Measurements from ENCODE around the gene NEB. TPM values are rescaled to one million over a fixed set of nuclear protein-coding genes. Genes with fewer than 3 reads are reported as not detected.

Gene NEB
- polyA plus RNA-seq, 1 of the 3 experiments (the other 2 are of a cell fraction) = 0.02 TPM

DNA sequence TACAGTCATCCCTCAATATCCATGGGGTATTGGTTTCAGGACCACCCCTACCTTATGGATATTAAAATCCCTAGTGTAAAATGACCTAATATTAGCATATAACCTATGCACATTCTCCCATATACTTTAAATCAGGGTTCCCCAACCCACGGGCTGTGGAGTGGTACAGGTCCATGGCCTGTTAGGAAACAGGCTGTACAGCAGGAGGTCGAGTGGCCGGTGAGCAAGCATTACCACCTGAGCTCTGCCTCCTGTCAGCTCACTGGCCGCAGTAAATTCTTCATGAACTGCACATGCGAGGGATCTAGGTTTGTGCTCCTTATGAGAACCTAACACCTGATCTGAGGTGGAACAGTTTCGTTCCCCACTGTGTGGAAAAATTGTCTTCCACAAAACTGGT, 250.7 kb downstream of the NEB start (continued):
- TF ChIP-seq EZH2phosphoT487 (IDR thresholded peaks at IDR 0.05; ENCODE audit: borderline replicate concordance, low read depth) (no peak), RFX5 (IDR thresholded peaks at IDR 0.05; ENCODE audit: low read length) (no peak), TCF12 (IDR thresholded peaks at IDR 0.05) (no peak), YY1 (IDR thresholded peaks at IDR 0.05; ENCODE audit: low read depth) (no peak), MXI1 (IDR thresholded peaks at IDR 0.05; ENCODE audit: low read depth, low read length) (no peak), NRF1 (IDR thresholded peaks at IDR 0.05; ENCODE audit: low read depth, low read length) (no peak), NFIC (IDR thresholded peaks at IDR 0.05; ENCODE audit: borderline replicate concordance) (no peak), RAD21 (IDR thresholded peaks at IDR 0.05; ENCODE audit: low read length) (no peak)
- TF ChIP-seq, protein P1, sequence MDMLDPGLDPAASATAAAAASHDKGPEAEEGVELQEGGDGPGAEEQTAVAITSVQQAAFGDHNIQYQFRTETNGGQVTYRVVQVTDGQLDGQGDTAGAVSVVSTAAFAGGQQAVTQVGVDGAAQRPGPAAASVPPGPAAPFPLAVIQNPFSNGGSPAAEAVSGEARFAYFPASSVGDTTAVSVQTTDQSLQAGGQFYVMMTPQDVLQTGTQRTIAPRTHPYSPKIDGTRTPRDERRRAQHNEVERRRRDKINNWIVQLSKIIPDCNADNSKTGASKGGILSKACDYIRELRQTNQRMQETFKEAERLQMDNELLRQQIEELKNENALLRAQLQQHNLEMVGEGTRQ (IDR thresholded peaks at IDR 0.05; ENCODE audit: borderline replicate concordance, low read depth, low read length) = no peak

DNA sequence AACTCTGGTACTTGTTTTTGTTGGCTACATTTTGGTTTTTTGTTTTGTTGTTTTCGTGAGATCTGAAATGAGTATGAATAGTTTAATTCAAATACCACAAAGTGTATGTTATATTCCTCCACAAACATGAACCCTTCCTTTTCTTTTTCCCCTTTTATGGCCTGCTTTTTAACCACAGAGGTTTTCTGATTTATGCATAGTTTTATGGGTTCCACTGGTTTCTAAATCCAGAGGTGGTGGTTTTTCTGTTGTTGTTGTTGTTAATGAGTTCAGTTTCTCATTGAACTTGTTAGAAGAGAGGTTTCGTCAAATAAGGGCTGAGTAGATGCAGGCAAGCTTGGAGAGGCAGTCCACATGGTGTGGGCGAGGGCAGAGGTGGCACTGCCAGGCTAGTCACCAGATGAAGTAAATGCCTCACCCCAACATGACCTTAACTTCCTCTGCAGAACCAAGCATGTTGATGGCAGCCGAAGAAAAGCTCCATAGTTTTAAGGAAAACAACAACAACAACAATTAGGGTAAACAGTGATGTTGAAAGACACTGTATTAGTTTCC, 252.0 kb downstream of the NEB start:
- no peak for DNase-seq
- H4K20me1 ChIP-seq (ENCODE audit: insufficient read depth) = no peaks in the 10 kb centered on the region
- H3K9me2 ChIP-seq = no peaks in the 10 kb centered on the region
- no peak overlapping the region for H2AFZ ChIP-seq (ENCODE audit: low read depth)
- ChIA-PET CTCF (no interaction called here), POLR2A (interaction anchor here (0.5 kb wide), 1 partner anchor 144 kb away, joined by 3 read pairs; no protein-coding TSS in a partner anchor)
- H3K4me1 ChIP-seq (ENCODE audit: control insufficient read depth in 1 of 2, insufficient read depth in 2 of 2, low read depth in 1 of 2, low read length in 1 of 2) = 0 out of 4 replicates have a peak, but pooled peaks cover 0 to 7% of the 10 kb centered on the region in 2 experiments
- H3K27me3 ChIP-seq (ENCODE audit: insufficient read depth) = no peaks in the 10 kb centered on the region
- TF ChIP-seq, protein P2, sequence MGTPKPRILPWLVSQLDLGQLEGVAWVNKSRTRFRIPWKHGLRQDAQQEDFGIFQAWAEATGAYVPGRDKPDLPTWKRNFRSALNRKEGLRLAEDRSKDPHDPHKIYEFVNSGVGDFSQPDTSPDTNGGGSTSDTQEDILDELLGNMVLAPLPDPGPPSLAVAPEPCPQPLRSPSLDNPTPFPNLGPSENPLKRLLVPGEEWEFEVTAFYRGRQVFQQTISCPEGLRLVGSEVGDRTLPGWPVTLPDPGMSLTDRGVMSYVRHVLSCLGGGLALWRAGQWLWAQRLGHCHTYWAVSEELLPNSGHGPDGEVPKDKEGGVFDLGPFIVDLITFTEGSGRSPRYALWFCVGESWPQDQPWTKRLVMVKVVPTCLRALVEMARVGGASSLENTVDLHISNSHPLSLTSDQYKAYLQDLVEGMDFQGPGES (IDR thresholded peaks at IDR 0.05; ENCODE audit: low read depth, low read length) = no peak
- TF ChIP-seq EZH2phosphoT487 (IDR thresholded peaks at IDR 0.05; ENCODE audit: borderline replicate concordance, low read depth) = no peak
- TF ChIP-seq, protein P3, sequence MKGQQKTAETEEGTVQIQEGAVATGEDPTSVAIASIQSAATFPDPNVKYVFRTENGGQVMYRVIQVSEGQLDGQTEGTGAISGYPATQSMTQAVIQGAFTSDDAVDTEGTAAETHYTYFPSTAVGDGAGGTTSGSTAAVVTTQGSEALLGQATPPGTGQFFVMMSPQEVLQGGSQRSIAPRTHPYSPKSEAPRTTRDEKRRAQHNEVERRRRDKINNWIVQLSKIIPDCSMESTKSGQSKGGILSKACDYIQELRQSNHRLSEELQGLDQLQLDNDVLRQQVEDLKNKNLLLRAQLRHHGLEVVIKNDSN (IDR thresholded peaks at IDR 0.05; ENCODE audit: borderline replicate concordance, low read depth) = no peak
- TF ChIP-seq GABPA (IDR thresholded peaks at IDR 0.05; ENCODE audit: low read depth) = no peak
- no peak for TF ChIP-seq NRF1 (IDR thresholded peaks at IDR 0.05; ENCODE audit: low read depth, low read length)
- TF ChIP-seq RXRA (IDR thresholded peaks at IDR 0.05; ENCODE audit: borderline replicate concordance, low read depth) = no peak
- no peak for TF ChIP-seq TCF12 (IDR thresholded peaks at IDR 0.05)
- no peak for TF ChIP-seq RCOR1 (IDR thresholded peaks at IDR 0.05; ENCODE audit: low read length)
- TF ChIP-seq RAD21 (IDR thresholded peaks at IDR 0.05; ENCODE audit: low read length) = no peak
- TF ChIP-seq, protein P1 (IDR thresholded peaks at IDR 0.05; ENCODE audit: borderline replicate concordance, low read depth, low read length) = no peak
- no peak for TF ChIP-seq MEF2A (IDR thresholded peaks at IDR 0.05; ENCODE audit: borderline replicate concordance, low read depth)
- no peak for TF ChIP-seq CHD2 (IDR thresholded peaks at IDR 0.05; ENCODE audit: low read length, partially characterized antibody)
- TF ChIP-seq ELF1 (IDR thresholded peaks at IDR 0.05) = no peak
- H3K9ac ChIP-seq = no peak overlapping the region
- no peaks in the 10 kb centered on the region for H3K9me3 ChIP-seq
- peaks cover 4% of the 10 kb centered on the region; the same call in 1 of the 2 replicates for H3K79me2 ChIP-seq (ENCODE audit: insufficient read depth)
- no peak overlapping the region for H3K27ac ChIP-seq (ENCODE audit: low read depth in 2 of 2, low read length in 1 of 2)
- peaks cover 47 to 51% of the 10 kb centered on the region in 2 experiments for H3K36me3 ChIP-seq (replicated peaks in 1 of 2; ENCODE audit: control insufficient read depth in 1 of 2, insufficient read depth in 2 of 2, low read length in 1 of 2)
- no peak overlapping the region for H3K4me3 ChIP-seq (ENCODE audit: low read depth in 2 of 2, low read length in 1 of 2)
- WGBS (ENCODE audit: low lambda C conversion rate) = 77% methylated on average over 4 of the region's 4 CpGs
- no peak overlapping the region for H3K4me2 ChIP-seq
- peaks cover 8% of the 10 kb centered on the region for H3F3A ChIP-seq (replicated peaks; ENCODE audit: insufficient read depth)

Data from SK-N-SH (cell line).